Uterus (tissue), 4 donors: ENCODE data around the gene BMPR1B. TPM values are rescaled to one million over a fixed set of nuclear protein-coding genes. Genes with fewer than 3 reads are reported as not detected.

Experiments used
- DNase-seq, 2 donors: peaks; one replicate each; pipeline ENCODE4 v3.0.0-alpha.2; 2019 to 2020
- H3K27ac ChIP-seq, 2 donors: fragments of 200-600 bp; sonication (generic); 1 replicate in 1 of 2; 2 replicates in 1 of 2; pipeline ENCODE4 v1.5.1; 2016 to 2018
- H3K27me3 ChIP-seq, 2 donors: fragments of 200-600 bp; sonication (generic); one replicate each; pipeline ENCODE4 v1.5.1; 2018 to 2019; ENCODE audit warnings: control low read depth in 1 of 2
- H3K36me3 ChIP-seq, 2 donors: fragments of 200-600 bp; sonication (generic); one replicate each; pipeline ENCODE4 v1.5.1; 2019; ENCODE audit warnings: control low read depth in 1 of 2
- H3K4me1 ChIP-seq, 2 donors: fragments of 200-600 bp; sonication (generic); one replicate each; pipeline ENCODE4 v1.5.1; 2018 to 2019; ENCODE audit warnings: control low read depth in 1 of 2
- H3K4me3 ChIP-seq, 2 donors: fragments of 200-600 bp; sonication (generic); 1 replicate in 1 of 2; 2 replicates in 1 of 2; pipeline ENCODE4 v1.5.1; 2018 to 2019; ENCODE audit warnings: mild to moderate bottlenecking in 1 of 2
- H3K9me3 ChIP-seq, 2 donors: fragments of 200-600 bp; sonication (generic); one replicate each; pipeline ENCODE4 v1.5.1; 2019; ENCODE audit warnings: control low read depth in 1 of 2
- POLR2A ChIP-seq, 2 donors: fragments of 450-650 bp; IDR thresholded peaks; one replicate each; pipeline ENCODE4 v1.6.1; 2016; ENCODE audit warnings: antibody characterized with exemption in 2 of 2, mild to moderate bottlenecking in 1 of 2, moderate library complexity in 1 of 2
- intact Hi-C: fragments of 100-400 bp; cut with DNase I; formaldehyde crosslinking; loops from one replicate; pipeline ENCODE4 v1.15.1; 2023; ENCODE audit warnings: low total_unique reads
- total RNA-seq, 4 donors: library from RNA; depleted of rRNA in 3 of 4; stranded (reverse); fragments of >200 nt in 3 of 4; gene quantifications; one replicate each; pipeline versions ENCODE4 v1.1.0 to v1.2.4, GENCODE V29; 2014 to 2023
- TF ChIP-seq, protein P1 (sequence below), 4 experiments: fragments of 200-600 bp in 2 of 4; fragments of 450-650 bp in 2 of 4; sonication (generic) in 2 of 4; IDR thresholded peaks; one replicate each; pipeline ENCODE4 v1.5.1; 2016 to 2019; ENCODE audit warnings: antibody characterized with exemption in 4 of 4, mild to moderate bottlenecking in 2 of 4, moderate library complexity in 1 of 4
- donor health status: DM: yes; HTN: yes; CAD: no.

BMPR1B gene
- total RNA-seq, 4 donors from 2014 or later: under 0.01 to 13.6 (median 3.3) TPM

- no peaks in the 10 kb centered on the region for H3K27me3 ChIP-seq
- H3K4me3 ChIP-seq: no peak overlapping the region
- no peak for DNase-seq
- no peaks in the 10 kb centered on the region for H3K4me1 ChIP-seq
- H3K9me3 ChIP-seq: no peaks in the 10 kb centered on the region
- H3K27ac ChIP-seq: no peak overlapping the region
- intact Hi-C loops: no loop called here
- no peaks in the 10 kb centered on the region for H3K36me3 ChIP-seq
- TF ChIP-seq, protein P1, sequence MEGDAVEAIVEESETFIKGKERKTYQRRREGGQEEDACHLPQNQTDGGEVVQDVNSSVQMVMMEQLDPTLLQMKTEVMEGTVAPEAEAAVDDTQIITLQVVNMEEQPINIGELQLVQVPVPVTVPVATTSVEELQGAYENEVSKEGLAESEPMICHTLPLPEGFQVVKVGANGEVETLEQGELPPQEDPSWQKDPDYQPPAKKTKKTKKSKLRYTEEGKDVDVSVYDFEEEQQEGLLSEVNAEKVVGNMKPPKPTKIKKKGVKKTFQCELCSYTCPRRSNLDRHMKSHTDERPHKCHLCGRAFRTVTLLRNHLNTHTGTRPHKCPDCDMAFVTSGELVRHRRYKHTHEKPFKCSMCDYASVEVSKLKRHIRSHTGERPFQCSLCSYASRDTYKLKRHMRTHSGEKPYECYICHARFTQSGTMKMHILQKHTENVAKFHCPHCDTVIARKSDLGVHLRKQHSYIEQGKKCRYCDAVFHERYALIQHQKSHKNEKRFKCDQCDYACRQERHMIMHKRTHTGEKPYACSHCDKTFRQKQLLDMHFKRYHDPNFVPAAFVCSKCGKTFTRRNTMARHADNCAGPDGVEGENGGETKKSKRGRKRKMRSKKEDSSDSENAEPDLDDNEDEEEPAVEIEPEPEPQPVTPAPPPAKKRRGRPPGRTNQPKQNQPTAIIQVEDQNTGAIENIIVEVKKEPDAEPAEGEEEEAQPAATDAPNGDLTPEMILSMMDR (IDR thresholded peaks at IDR 0.05): no peak
- no peak for TF ChIP-seq POLR2A (IDR thresholded peaks at IDR 0.05)
Measured at GRCh38 chr4:95197353-95197752, 439.6 kb downstream of the BMPR1B start.

- H3K4me1 ChIP-seq: no peaks in the 10 kb centered on the region
- no peaks in the 10 kb centered on the region for H3K36me3 ChIP-seq
- H3K9me3 ChIP-seq: no peaks in the 10 kb centered on the region
- H3K4me3 ChIP-seq: no peak overlapping the region
- no peak for DNase-seq
- no peak overlapping the region for H3K27ac ChIP-seq
- TF ChIP-seq, protein P1 (IDR thresholded peaks at IDR 0.05): no peak
- TF ChIP-seq POLR2A (IDR thresholded peaks at IDR 0.05): no peak
- intact Hi-C loops: no loop called here
- H3K27me3 ChIP-seq: no peaks in the 10 kb centered on the region
Measured at GRCh38 chr4:95198961-95199360, 441.2 kb downstream of the BMPR1B start.

GRCh38 chr4:95204267-95204844, 446.6 kb downstream of the BMPR1B start:
- Histone ChIP-seq H3K4me3 (no peak overlapping the region), H3K9me3 (no peaks in the 10 kb centered on the region), H3K4me1 (no peaks in the 10 kb centered on the region), H3K36me3 (no peaks in the 10 kb centered on the region), H3K27ac (no peak overlapping the region), H3K27me3 (no peaks in the 10 kb centered on the region)
- intact Hi-C loops: no loop called here
- TF ChIP-seq, protein P1 (IDR thresholded peaks at IDR 0.05): no peak
- no peak for TF ChIP-seq POLR2A (IDR thresholded peaks at IDR 0.05)
- peak in 1 of 2 donors; percentile 27 for DNase-seq

DNA sequence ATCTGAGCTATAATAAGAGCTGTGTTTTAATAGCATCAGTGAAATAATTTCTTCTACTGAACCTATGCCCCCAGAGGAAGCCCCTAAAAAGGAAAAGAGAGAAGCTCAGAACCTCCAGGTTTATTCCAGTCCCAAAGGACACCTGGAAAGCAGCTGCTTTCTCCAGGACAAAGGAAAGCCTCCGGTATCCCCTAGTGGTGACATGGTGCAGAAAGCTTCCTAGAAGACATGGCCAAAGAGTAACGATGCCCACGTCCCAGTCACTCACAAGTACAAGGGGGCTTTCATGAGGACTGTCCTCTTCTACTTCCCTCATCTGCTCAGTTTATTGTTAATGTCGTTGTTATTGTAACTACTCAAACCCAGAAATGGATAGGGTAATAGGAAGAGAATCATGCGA, 447.1 kb downstream of the BMPR1B start:
- no peak for DNase-seq
- Histone ChIP-seq H3K9me3 (no peaks in the 10 kb centered on the region), H3K27me3 (no peaks in the 10 kb centered on the region), H3K27ac (no peak overlapping the region), H3K4me1 (no peaks in the 10 kb centered on the region), H3K36me3 (no peaks in the 10 kb centered on the region), H3K4me3 (no peak overlapping the region)
- TF ChIP-seq, protein P1 (IDR thresholded peaks at IDR 0.05): no peak
- TF ChIP-seq POLR2A (IDR thresholded peaks at IDR 0.05): no peak
- intact Hi-C loops: no loop called here
